ENCODE results near the gene KCNRG.
"Not testable (repeated sequence)": the region's sequence is repeated elsewhere in the genome, so short reads cannot be mapped to it uniquely, and the experiment has no call there.

KCNRG gene

GRCh38 chr13:50060718-50061117, 45.5 kb downstream of the KCNRG start:
- H3K4me1 ChIP-seq (ENCODE audit: control insufficient read depth, insufficient read depth, low read length): no peaks in the 10 kb centered on the region
- no peaks in the 10 kb centered on the region for H3K9me3 ChIP-seq (ENCODE audit: control insufficient read depth, insufficient read depth, low read length)
- no peak overlapping the region for H3K9ac ChIP-seq (ENCODE audit: low read depth, low read length)
- H3K27me3 ChIP-seq (ENCODE audit: control insufficient read depth, insufficient read depth, low read length): no peaks in the 10 kb centered on the region
- H3K36me3 ChIP-seq (ENCODE audit: control insufficient read depth, insufficient read depth, low read length): no peaks in the 10 kb centered on the region
- H3K4me3 ChIP-seq (ENCODE audit: low read depth, low read length): no peak overlapping the region

- not testable (repeated sequence) for H3K4me3 ChIP-seq (ENCODE audit: low read depth, low read length); H3K36me3 ChIP-seq (ENCODE audit: control insufficient read depth, insufficient read depth, low read length); H3K27me3 ChIP-seq (ENCODE audit: control insufficient read depth, insufficient read depth, low read length); H3K4me1 ChIP-seq (ENCODE audit: control insufficient read depth, insufficient read depth, low read length); H3K9ac ChIP-seq (ENCODE audit: low read depth, low read length); H3K9me3 ChIP-seq (ENCODE audit: control insufficient read depth, insufficient read depth, low read length)
Observed at GRCh38 chr13:50062336-50062735, 47.1 kb downstream of the KCNRG start.

- no peaks in the 10 kb centered on the region for H3K36me3 ChIP-seq (ENCODE audit: control insufficient read depth, insufficient read depth, low read length)
- H3K27me3 ChIP-seq (ENCODE audit: control insufficient read depth, insufficient read depth, low read length): no peaks in the 10 kb centered on the region
- no peak overlapping the region for H3K4me3 ChIP-seq (ENCODE audit: low read depth, low read length)
- no peaks in the 10 kb centered on the region for H3K9me3 ChIP-seq (ENCODE audit: control insufficient read depth, insufficient read depth, low read length)
- H3K9ac ChIP-seq (ENCODE audit: low read depth, low read length): no peak overlapping the region
- no peaks in the 10 kb centered on the region for H3K4me1 ChIP-seq (ENCODE audit: control insufficient read depth, insufficient read depth, low read length)
Observed at GRCh38 chr13:50065712-50066111, 50.5 kb downstream of the KCNRG start.

- no peaks in the 10 kb centered on the region for H3K27me3 ChIP-seq (ENCODE audit: control insufficient read depth, insufficient read depth, low read length)
- H3K4me1 ChIP-seq (ENCODE audit: control insufficient read depth, insufficient read depth, low read length): no peaks in the 10 kb centered on the region
- H3K4me3 ChIP-seq (ENCODE audit: low read depth, low read length): no peak overlapping the region
- H3K36me3 ChIP-seq (ENCODE audit: control insufficient read depth, insufficient read depth, low read length): no peaks in the 10 kb centered on the region
- no peak overlapping the region for H3K9ac ChIP-seq (ENCODE audit: low read depth, low read length)
- H3K9me3 ChIP-seq (ENCODE audit: control insufficient read depth, insufficient read depth, low read length): no peaks in the 10 kb centered on the region
Observed at GRCh38 chr13:50068508-50068907, 53.3 kb downstream of the KCNRG start.

- no peak overlapping the region for H3K4me3 ChIP-seq (ENCODE audit: low read depth, low read length)
- H3K4me1 ChIP-seq (ENCODE audit: control insufficient read depth, insufficient read depth, low read length): no peaks in the 10 kb centered on the region
- no peaks in the 10 kb centered on the region for H3K27me3 ChIP-seq (ENCODE audit: control insufficient read depth, insufficient read depth, low read length)
- H3K36me3 ChIP-seq (ENCODE audit: control insufficient read depth, insufficient read depth, low read length): no peaks in the 10 kb centered on the region
- no peak overlapping the region for H3K9ac ChIP-seq (ENCODE audit: low read depth, low read length)
- H3K9me3 ChIP-seq (ENCODE audit: control insufficient read depth, insufficient read depth, low read length): no peaks in the 10 kb centered on the region
Observed at GRCh38 chr13:50069261-50069660, 54.0 kb downstream of the KCNRG start.

- Histone ChIP-seq H3K27me3 (ENCODE audit: control insufficient read depth, insufficient read depth, low read length) (no peaks in the 10 kb centered on the region), H3K4me3 (ENCODE audit: low read depth, low read length) (no peak overlapping the region), H3K4me1 (ENCODE audit: control insufficient read depth, insufficient read depth, low read length) (no peaks in the 10 kb centered on the region), H3K9ac (ENCODE audit: low read depth, low read length) (no peak overlapping the region), H3K36me3 (ENCODE audit: control insufficient read depth, insufficient read depth, low read length) (no peaks in the 10 kb centered on the region), H3K9me3 (ENCODE audit: control insufficient read depth, insufficient read depth, low read length) (no peaks in the 10 kb centered on the region)
Observed at GRCh38 chr13:50070186-50070585, 54.9 kb downstream of the KCNRG start.

Data from iPS-15b (cell line).